ENCODE measurements around the gene NPAT. TPM values are rescaled to one million over a fixed set of nuclear protein-coding genes. Genes with fewer than 3 reads are reported as not detected.

NPAT gene
- total RNA-seq, 1 experiment from 2014 or later: 14.9 TPM

DNA sequence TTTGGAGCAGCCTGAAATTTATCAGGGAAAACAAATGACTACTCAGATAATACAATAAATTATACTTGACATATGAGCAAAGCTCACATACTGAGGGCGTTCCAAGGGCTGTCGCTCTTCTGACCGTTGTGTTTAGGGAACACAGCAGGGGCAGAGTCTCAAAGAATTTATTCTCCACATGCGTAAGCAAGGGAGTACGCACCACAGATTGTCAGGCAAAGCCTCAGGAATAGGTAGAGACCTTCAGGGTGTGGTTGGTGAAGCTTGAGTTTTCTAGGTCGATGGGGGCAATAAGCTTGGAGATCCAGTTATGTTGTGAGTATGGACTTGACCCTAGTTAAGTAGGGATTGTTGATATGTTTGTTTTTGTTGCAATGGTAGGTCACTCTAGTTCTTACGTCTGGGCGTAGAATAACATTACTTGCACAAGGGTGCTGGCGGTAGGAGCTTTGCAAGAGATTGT, 100.2 kb downstream of the NPAT start:
- ChIA-PET POLR2A (interaction anchor here (0.5 kb wide), 1 partner anchor 22 kb away, joined by 7 read pairs; no protein-coding TSS in a partner anchor), CTCF (no interaction called here)

More for the DNA sequence above, 100.2 kb downstream of the NPAT start:
- H3K79me2 ChIP-seq (ENCODE audit: insufficient read depth, low read length): peaks cover 50% of the 10 kb centered on the region
- TF ChIP-seq YY1 (IDR thresholded peaks at IDR 0.05; ENCODE audit: extremely low read depth, insufficient replicate concordance, low read depth, low read length) (no peak), CEBPB (IDR thresholded peaks at IDR 0.05; ENCODE audit: low read depth) (no peak), RAD21 (IDR thresholded peaks at IDR 0.05; ENCODE audit: low read depth) (no peak), POLR2A (IDR thresholded peaks at IDR 0.05; ENCODE audit: borderline replicate concordance, extremely low read depth, insufficient read depth, insufficient read length) (no peak), EGR1 (IDR thresholded peaks at IDR 0.05; ENCODE audit: low read depth) (no peak), POLR2AphosphoS5 (IDR thresholded peaks at IDR 0.05; ENCODE audit: low read depth, low read length) (no peak), SRF (IDR thresholded peaks at IDR 0.05; ENCODE audit: low read depth) (no peak), SIN3A (IDR thresholded peaks at IDR 0.05; ENCODE audit: low read depth) (no peak)
- TF ChIP-seq, protein P1, sequence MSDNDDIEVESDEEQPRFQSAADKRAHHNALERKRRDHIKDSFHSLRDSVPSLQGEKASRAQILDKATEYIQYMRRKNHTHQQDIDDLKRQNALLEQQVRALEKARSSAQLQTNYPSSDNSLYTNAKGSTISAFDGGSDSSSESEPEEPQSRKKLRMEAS (IDR thresholded peaks at IDR 0.05): no peak
- TF ChIP-seq, protein P2, sequence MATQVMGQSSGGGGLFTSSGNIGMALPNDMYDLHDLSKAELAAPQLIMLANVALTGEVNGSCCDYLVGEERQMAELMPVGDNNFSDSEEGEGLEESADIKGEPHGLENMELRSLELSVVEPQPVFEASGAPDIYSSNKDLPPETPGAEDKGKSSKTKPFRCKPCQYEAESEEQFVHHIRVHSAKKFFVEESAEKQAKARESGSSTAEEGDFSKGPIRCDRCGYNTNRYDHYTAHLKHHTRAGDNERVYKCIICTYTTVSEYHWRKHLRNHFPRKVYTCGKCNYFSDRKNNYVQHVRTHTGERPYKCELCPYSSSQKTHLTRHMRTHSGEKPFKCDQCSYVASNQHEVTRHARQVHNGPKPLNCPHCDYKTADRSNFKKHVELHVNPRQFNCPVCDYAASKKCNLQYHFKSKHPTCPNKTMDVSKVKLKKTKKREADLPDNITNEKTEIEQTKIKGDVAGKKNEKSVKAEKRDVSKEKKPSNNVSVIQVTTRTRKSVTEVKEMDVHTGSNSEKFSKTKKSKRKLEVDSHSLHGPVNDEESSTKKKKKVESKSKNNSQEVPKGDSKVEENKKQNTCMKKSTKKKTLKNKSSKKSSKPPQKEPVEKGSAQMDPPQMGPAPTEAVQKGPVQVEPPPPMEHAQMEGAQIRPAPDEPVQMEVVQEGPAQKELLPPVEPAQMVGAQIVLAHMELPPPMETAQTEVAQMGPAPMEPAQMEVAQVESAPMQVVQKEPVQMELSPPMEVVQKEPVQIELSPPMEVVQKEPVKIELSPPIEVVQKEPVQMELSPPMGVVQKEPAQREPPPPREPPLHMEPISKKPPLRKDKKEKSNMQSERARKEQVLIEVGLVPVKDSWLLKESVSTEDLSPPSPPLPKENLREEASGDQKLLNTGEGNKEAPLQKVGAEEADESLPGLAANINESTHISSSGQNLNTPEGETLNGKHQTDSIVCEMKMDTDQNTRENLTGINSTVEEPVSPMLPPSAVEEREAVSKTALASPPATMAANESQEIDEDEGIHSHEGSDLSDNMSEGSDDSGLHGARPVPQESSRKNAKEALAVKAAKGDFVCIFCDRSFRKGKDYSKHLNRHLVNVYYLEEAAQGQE (IDR thresholded peaks at IDR 0.05; ENCODE audit: low read depth): no peak
- TF ChIP-seq, protein P3, sequence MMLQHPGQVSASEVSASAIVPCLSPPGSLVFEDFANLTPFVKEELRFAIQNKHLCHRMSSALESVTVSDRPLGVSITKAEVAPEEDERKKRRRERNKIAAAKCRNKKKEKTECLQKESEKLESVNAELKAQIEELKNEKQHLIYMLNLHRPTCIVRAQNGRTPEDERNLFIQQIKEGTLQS (IDR thresholded peaks at IDR 0.05): no peak
- DNase-seq (ENCODE audit: low read depth, low spot score) (no peak), ATAC-seq (no peak)
- no peaks in the 10 kb centered on the region for H4K20me1 ChIP-seq (ENCODE audit: insufficient read depth)
- no peaks in the 10 kb centered on the region for H3K9me2 ChIP-seq (ENCODE audit: insufficient read depth)
- H3K9ac ChIP-seq (ENCODE audit: low read length): peak overlapping the region; percentile 85
- peaks cover 11 to 38% of the 10 kb centered on the region in 2 experiments for H3K4me1 ChIP-seq (ENCODE audit: control insufficient read depth in 1 of 2, insufficient read depth in 2 of 2, low read length in 2 of 2)
- H3K27ac ChIP-seq (ENCODE audit: low read depth, low read length): no peak overlapping the region
- H2AFZ ChIP-seq (ENCODE audit: low read depth, low read length, poor library complexity, severe bottlenecking): peak overlapping the region; percentile 4
- intact Hi-C loops (cut with micrococcal nuclease): no loop called here
- peak overlapping the region; percentile 77 to 80 for H3K4me3 ChIP-seq (replicated peaks in 1 of 2; ENCODE audit: low read depth in 1 of 2, low read length in 2 of 2)
- TSS peak; percentile 53 for BruUV-seq (replicated peaks)
- RAD21 ChIA-PET (ENCODE audit: low non-redundant PET in 1 of 2, low total read pairs in 2 of 2, uncharacterized antibody in 2 of 2, unreplicated experiment in 2 of 2): no interaction called here
- no peaks in the 10 kb centered on the region for H3K27me3 ChIP-seq (ENCODE audit: insufficient read depth, low read length)
- H3K36me3 ChIP-seq (ENCODE audit: control insufficient read depth in 1 of 2, insufficient read depth in 2 of 2, low read length in 2 of 2): no peaks in the 10 kb centered on the region
- peak overlapping the region; percentile 87 for H3K4me2 ChIP-seq (ENCODE audit: low read length)
- no peaks in the 10 kb centered on the region for H3K9me3 ChIP-seq (ENCODE audit: control insufficient read depth in 1 of 2, insufficient read depth in 1 of 2, low read depth in 1 of 2, low read length in 2 of 2)
